Upper lobe of left lung (tissue), 6 donors: ENCODE results near the gene KLHDC2. TPM values are rescaled to one million over a fixed set of nuclear protein-coding genes. Genes with fewer than 3 reads are reported as not detected.

Experiments
- ATAC-seq, 2 donors: fragments of 200-7000 bp; cut with Tn5 transposase; one replicate each; pipeline ENCODE4 v1.9.1; 2022; ENCODE audit warnings: mild to moderate bottlenecking in 2 of 2, moderate library complexity in 2 of 2; ENCODE audit not compliant: low FRiP score in 2 of 2
- DNase-seq, 2 donors: peaks; one replicate each; pipeline ENCODE4 v3.0.0-alpha.2; 2019 to 2020
- H3K27ac ChIP-seq, 4 donors: fragments of 200-600 bp; sonication (generic); one replicate each; pipeline ENCODE4 v1.5.1; 2016 to 2019
- H3K27me3 ChIP-seq, 4 donors: fragments of 200-600 bp; sonication (generic); one replicate each; pipeline ENCODE4 v1.5.1; 2017 to 2019
- H3K36me3 ChIP-seq, 4 donors: fragments of 200-600 bp; sonication (generic); one replicate each; pipeline ENCODE4 v1.5.1; 2016 to 2019
- H3K4me1 ChIP-seq, 4 donors: fragments of 200-600 bp; sonication (generic); one replicate each; pipeline ENCODE4 v1.5.1; 2018 to 2019
- H3K4me3 ChIP-seq, 4 donors: fragments of 200-600 bp; sonication (generic); one replicate each; pipeline ENCODE4 v1.5.1; 2017 to 2019; ENCODE audit warnings: mild to moderate bottlenecking in 2 of 4, moderate library complexity in 1 of 4
- H3K9me3 ChIP-seq, 4 donors: fragments of 200-600 bp; sonication (generic); one replicate each; pipeline ENCODE4 v1.5.1; 2018 to 2019
- CTCF ChIP-seq, 6 experiments: fragments of 450-650 bp in 4 of 6; fragments of 200-600 bp in 2 of 6; sonication (generic) in 2 of 6; IDR thresholded peaks; one replicate each; pipeline ENCODE4 v1.5.1; 2016 to 2019; ENCODE audit warnings: antibody characterized with exemption in 6 of 6
- EP300 ChIP-seq, 4 donors: sonication (generic); formaldehyde crosslinking; IDR thresholded peaks; one replicate each; pipeline ENCODE4 v1.5.1; 2017; ENCODE audit warnings: antibody characterized with exemption in 4 of 4, control low read depth in 2 of 4
- POLR2A ChIP-seq, 4 donors: fragments of 450-650 bp; IDR thresholded peaks; one replicate each; pipeline ENCODE4 v1.5.1; 2016 to 2017; ENCODE audit warnings: antibody characterized with exemption in 4 of 4, mild to moderate bottlenecking in 2 of 4
- POLR2AphosphoS5 ChIP-seq, 2 donors: sonication (generic); formaldehyde crosslinking; IDR thresholded peaks; one replicate each; pipeline ENCODE4 v1.5.1; 2017; ENCODE audit warnings: antibody characterized with exemption in 2 of 2
- WGBS, 2 donors: methylation state at CpG; one replicate each; pipeline ENCODE4 v1.1.5; 2017 to 2018; 5-methylcytosine and 5-hydroxymethylcytosine counted together
- total RNA-seq, 6 donors: library from RNA; depleted of rRNA in 4 of 6; stranded (reverse); fragments of >200 nt in 4 of 6; gene quantifications; one replicate each; pipeline versions ENCODE4 v1.1.0 to v1.2.1, GENCODE V29; 2016 to 2021
- donor health status: DM: no; HTN: no; CAD: no; lungs with moderate emphysema.
- donor health status: DM: no; HTN: yes; CAD: no; lungs with severe emphysema.

The KLHDC2 gene
- total RNA-seq, 6 donors from 2014 or later = 35.4 to 77.5 (median 53.8) TPM

DNA sequence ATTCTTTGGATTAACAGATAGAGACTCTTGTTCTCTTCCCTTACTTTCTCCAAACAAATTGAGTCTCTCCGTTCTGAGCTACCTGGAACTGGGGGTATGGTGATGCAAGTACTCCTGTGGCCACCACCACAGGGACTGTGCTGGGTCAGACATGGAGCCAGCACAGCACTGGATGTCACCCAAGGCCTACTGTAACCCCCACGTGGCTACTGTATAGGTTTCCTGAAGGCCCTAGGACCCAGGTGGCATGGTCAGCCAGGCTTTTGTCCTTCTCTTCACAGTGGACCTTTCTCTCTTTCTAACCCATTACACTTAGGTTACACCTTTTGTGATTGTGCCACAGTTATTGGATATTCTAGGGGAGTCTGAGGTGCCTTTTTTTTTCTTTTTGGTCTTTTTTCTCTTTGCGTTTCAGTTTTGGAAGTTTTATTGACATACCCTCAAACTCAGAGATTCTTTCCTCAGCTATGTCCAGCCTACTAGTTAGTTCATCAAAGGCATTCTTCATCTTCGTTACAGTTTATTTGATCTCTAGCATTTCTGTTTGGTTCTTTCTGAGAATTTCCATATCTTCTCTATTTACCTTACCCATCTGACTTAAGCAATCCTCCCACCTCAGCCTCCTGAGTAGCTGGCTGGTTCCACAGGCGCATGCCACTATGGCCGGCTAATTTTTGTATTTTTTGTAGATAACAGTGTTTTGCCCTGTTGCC is 6.0 kb upstream of the KLHDC2 start:
- no peaks in the 10 kb centered on the region for H3K27me3 ChIP-seq
- H3K4me1 ChIP-seq = peaks cover 0 to 5% (median 4%) of the 10 kb centered on the region in 4 donors
- ATAC-seq (no peak), DNase-seq (no peak)
- TF ChIP-seq EP300 (IDR thresholded peaks at IDR 0.05) (no peak), POLR2A (IDR thresholded peaks at IDR 0.05) (no peak), CTCF (IDR thresholded peaks at IDR 0.05) (no peak), POLR2AphosphoS5 (IDR thresholded peaks at IDR 0.05) (no peak)
- H3K27ac ChIP-seq = no peak overlapping the region
- no peaks in the 10 kb centered on the region for H3K36me3 ChIP-seq
- WGBS, 2 donors = 82 to 83% methylated on average over 6 of the region's 6 CpGs
- no peaks in the 10 kb centered on the region for H3K9me3 ChIP-seq
- no peak overlapping the region for H3K4me3 ChIP-seq

DNA sequence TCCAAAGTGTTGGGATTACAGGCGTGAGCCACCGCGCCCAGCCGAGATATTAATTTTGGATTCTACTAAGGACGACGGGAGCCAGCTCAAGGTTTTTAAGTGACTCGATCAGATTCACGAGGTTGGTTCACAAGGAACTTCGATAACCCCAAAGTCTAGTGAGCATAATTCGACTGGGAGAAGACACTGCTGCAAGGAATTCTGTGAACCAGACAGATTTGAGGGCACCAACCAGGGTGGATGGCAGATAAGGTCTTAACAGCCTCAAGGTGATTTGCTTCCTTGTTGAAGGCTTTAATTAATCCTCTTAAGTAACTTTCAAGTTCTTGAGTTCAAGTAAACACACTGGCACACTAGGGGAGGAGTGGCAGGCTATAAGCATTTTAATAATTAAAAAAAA is 1.1 kb upstream of the KLHDC2 start:
- H3K4me3 ChIP-seq = peak overlapping the region in 3 of 4 donors; percentile 87 to 99 (median 92)

DNA sequence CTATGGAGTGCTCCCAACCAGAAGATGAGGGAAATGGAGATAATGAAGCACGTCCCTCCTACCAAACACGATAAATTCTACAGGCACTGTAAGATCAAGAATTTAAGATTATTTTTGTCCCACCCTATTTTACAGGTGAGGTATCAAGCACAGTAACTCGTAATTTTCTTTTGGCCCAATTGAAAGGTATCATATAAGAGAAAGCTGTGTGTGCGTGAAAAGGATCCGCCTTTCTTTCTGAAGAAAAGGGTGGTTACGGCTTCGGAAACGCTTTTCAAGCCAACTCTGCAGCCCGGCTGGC is 733 bp upstream of the KLHDC2 start:
- Histone ChIP-seq H3K36me3 (peaks cover 0 to 8% (median 2%) of the 10 kb centered on the region in 4 donors), H3K9me3 (no peaks in the 10 kb centered on the region), H3K4me1 (peaks cover 24 to 35% (median 29%) of the 10 kb centered on the region in 4 donors), H3K27me3 (no peaks in the 10 kb centered on the region), H3K4me3 (peak overlapping the region; percentile 9 to 99 (median 90)), H3K27ac (peak overlapping the region; percentile 93 to 98 (median 97))
- WGBS, 2 donors = 0 to 1% methylated on average over 9 of the region's 9 CpGs
- DNase-seq = no peak
- TF ChIP-seq POLR2A (IDR thresholded peaks at IDR 0.05) (no peak), CTCF (IDR thresholded peaks at IDR 0.05) (no peak)
- ATAC-seq = no peak

More for the DNA sequence above, 1.1 kb upstream of the KLHDC2 start:
- Histone ChIP-seq H3K4me1 (peaks cover 24 to 35% (median 29%) of the 10 kb centered on the region in 4 donors), H3K36me3 (peaks cover 0 to 4% (median 1%) of the 10 kb centered on the region in 4 donors), H3K27ac (peak overlapping the region; percentile 93 to 98 (median 97)), H3K27me3 (no peaks in the 10 kb centered on the region), H3K9me3 (no peaks in the 10 kb centered on the region)
- 77 to 82% methylated on average over 10 of the region's 10 CpGs for WGBS, 2 donors
- no peak for ATAC-seq
- no peak for DNase-seq
- TF ChIP-seq POLR2A (IDR thresholded peaks at IDR 0.05) (no peak), CTCF (IDR thresholded peaks at IDR 0.05) (no peak), POLR2AphosphoS5 (IDR thresholded peaks at IDR 0.05) (no peak), EP300 (IDR thresholded peaks at IDR 0.05) (no peak)

- Histone ChIP-seq H3K27me3 (no peaks in the 10 kb centered on the region), H3K4me1 (peaks cover 24 to 35% (median 29%) of the 10 kb centered on the region in 4 donors), H3K36me3 (peaks cover 0 to 16% (median 4%) of the 10 kb centered on the region in 4 donors), H3K4me3 (peak overlapping the region; percentile 63 to 99 (median 90)), H3K27ac (peak overlapping the region; percentile 93 to 98 (median 97)), H3K9me3 (no peaks in the 10 kb centered on the region)
- peak in 1 of 4 donors; percentile 8 for TF ChIP-seq POLR2A (IDR thresholded peaks at IDR 0.05)
- TF ChIP-seq CTCF (IDR thresholded peaks at IDR 0.05) = no peak
- peak; percentile 10 to 78 for TF ChIP-seq POLR2AphosphoS5 (IDR thresholded peaks at IDR 0.05)
- TF ChIP-seq EP300 (IDR thresholded peaks at IDR 0.05) = no peak
- DNase-seq = peak; percentile 83 to 91
- WGBS, 2 donors = 0% methylated on average over 37 of the region's 67 CpGs
- peak; percentile 55 to 56 for ATAC-seq
These were observed 558 bp downstream of the KLHDC2 start for GRCh38 chr14:49768301-49769121.
